ENCODE results near the gene GH1. TPM values are rescaled to one million over a fixed set of nuclear protein-coding genes. Genes with fewer than 3 reads are reported as not detected.

Gene GH1
- total RNA-seq, 1 experiment from 2014 or later, result not detected

DNA sequence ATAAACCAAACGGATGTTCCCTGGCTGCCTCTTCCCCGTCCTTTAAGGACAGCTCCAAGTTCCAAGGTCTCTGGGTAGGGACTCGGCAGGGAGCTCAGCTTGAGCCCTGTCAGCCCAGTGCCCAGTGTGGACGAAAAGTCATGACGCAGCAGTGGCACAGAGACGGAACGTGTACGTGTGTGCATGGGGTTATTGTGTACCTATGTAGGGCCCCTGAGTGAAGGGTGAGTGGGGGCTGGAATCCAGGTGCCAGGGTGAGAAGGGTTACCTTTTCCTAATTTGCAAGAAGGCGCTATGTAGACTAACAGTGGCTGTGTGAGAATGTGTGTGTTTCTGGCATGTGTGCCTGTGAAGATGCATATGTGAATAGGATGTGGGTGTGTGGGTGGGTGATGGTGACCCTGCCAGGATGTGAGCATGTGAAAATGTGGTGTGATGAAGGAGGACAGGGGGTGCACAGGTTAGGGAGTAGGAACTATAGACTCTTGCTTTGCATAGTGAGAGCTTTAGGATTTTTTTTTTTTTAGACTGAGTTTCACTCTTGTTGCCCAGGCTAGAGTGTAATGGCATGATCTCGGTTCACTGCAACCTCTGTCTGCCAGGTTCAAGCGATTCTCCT lies 48.1 kb upstream of the GH1 start:
- Histone ChIP-seq H2AFZ (ENCODE audit: low read length) (no peak overlapping the region), H2BK5ac (ENCODE audit: insufficient read length, low read length) (no peak overlapping the region), H2AK5ac (ENCODE audit: insufficient read length, low read length) (no peak overlapping the region), H2BK15ac (ENCODE audit: low read depth, low read length) (no peak overlapping the region), H3K14ac (ENCODE audit: insufficient read depth, low read length) (no peak overlapping the region), H4K91ac (ENCODE audit: insufficient read length, low read depth, low read length) (no peak overlapping the region), H3K79me2 (ENCODE audit: insufficient read depth, low read length) (no peaks in the 10 kb centered on the region), H3K4ac (ENCODE audit: low read depth, low read length) (no peak overlapping the region), H4K5ac (ENCODE audit: insufficient read length, low read depth, low read length) (no peak overlapping the region), H3K27ac (ENCODE audit: insufficient read length, low read depth, low read length) (no peak overlapping the region), H3K27me3 (ENCODE audit: insufficient read depth, low read length) (no peaks in the 10 kb centered on the region), H3T11ph (ENCODE audit: low read length) (no peak overlapping the region), H3K9ac (ENCODE audit: extremely low read depth, insufficient read length, low read length) (no peak overlapping the region), H3K9me3 (ENCODE audit: control insufficient read depth, low read depth, low read length) (no peaks in the 10 kb centered on the region), H2BK12ac (ENCODE audit: insufficient read length, low read depth, low read length) (no peak overlapping the region), H4K8ac (replicated peaks; ENCODE audit: insufficient read length, low read depth, low read length) (no peak overlapping the region), H3K23me2 (ENCODE audit: insufficient read length, low read depth, low read length, poor library complexity, severe bottlenecking) (peaks cover 3% of the 10 kb centered on the region), H3K56ac (ENCODE audit: insufficient read length, low read depth, low read length) (no peak overlapping the region), H3K23ac (ENCODE audit: insufficient read length, low read depth, low read length) (no peak overlapping the region), H3K18ac (ENCODE audit: insufficient read length, low read depth, low read length) (no peak overlapping the region), H3K79me1 (ENCODE audit: insufficient read depth, low read depth, low read length, poor library complexity, severe bottlenecking) (no peaks in the 10 kb centered on the region), H3K4me1 (ENCODE audit: insufficient read depth, low read length) (no peaks in the 10 kb centered on the region), H4K20me1 (ENCODE audit: control insufficient read depth, insufficient read depth, insufficient read length) (no peaks in the 10 kb centered on the region), H2BK20ac (ENCODE audit: low read depth, low read length, poor library complexity, severe bottlenecking) (no peak overlapping the region), H3K4me2 (ENCODE audit: insufficient read depth, insufficient read length, low read length) (no peak overlapping the region), H2BK120ac (ENCODE audit: low read depth, low read length, poor library complexity, severe bottlenecking) (no peak overlapping the region)
- TF ChIP-seq, protein P1, sequence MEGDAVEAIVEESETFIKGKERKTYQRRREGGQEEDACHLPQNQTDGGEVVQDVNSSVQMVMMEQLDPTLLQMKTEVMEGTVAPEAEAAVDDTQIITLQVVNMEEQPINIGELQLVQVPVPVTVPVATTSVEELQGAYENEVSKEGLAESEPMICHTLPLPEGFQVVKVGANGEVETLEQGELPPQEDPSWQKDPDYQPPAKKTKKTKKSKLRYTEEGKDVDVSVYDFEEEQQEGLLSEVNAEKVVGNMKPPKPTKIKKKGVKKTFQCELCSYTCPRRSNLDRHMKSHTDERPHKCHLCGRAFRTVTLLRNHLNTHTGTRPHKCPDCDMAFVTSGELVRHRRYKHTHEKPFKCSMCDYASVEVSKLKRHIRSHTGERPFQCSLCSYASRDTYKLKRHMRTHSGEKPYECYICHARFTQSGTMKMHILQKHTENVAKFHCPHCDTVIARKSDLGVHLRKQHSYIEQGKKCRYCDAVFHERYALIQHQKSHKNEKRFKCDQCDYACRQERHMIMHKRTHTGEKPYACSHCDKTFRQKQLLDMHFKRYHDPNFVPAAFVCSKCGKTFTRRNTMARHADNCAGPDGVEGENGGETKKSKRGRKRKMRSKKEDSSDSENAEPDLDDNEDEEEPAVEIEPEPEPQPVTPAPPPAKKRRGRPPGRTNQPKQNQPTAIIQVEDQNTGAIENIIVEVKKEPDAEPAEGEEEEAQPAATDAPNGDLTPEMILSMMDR (conservative IDR thresholded peaks at IDR 0.05), result no peak
- no peak for DNase-seq
- Mint-ChIP-seq H3K9me3 (no peaks in the 10 kb centered on the region; a peak in 1 of 5 replicates), H3K27me3 (ENCODE audit: low read depth) (peaks cover 4% of the 10 kb centered on the region; the same call in 1 of the 2 replicates), H3K4me1 (peaks cover 10% of the 10 kb centered on the region in 2 experiments), H3K36me3 (ENCODE audit: insufficient read depth in 1 of 3, low read depth in 3 of 3) (no peaks in the 10 kb centered on the region), H3K4me3 (no peak overlapping the region), H3K27ac (no peak overlapping the region)
- no CpG with 5 or more reads among the region's 11 CpGs for WGBS (ENCODE audit: extremely low coverage, insufficient read length, low lambda C conversion rate)
